ENCODE measurements around the gene RUBCNL.

Gene RUBCNL

GRCh38 chr13:46327246-46327645 lies 59.8 kb downstream of the RUBCNL start:
- TF ChIP-seq CTCF (IDR thresholded peaks at IDR 0.05) = no peak
- H3K27ac ChIP-seq = no peak overlapping the region
- intact Hi-C loops (cut with DNase I; ENCODE audit: low total_unique reads) = no loop called here

GRCh38 chr13:46324976-46325375 lies 62.1 kb downstream of the RUBCNL start:
- H3K27me3 ChIP-seq = peaks cover 0 to 2% of the 10 kb centered on the region in 2 donors
- H3K36me3 ChIP-seq = no peaks in the 10 kb centered on the region
- TF ChIP-seq CTCF (IDR thresholded peaks at IDR 0.05) = no peak
- DNase-seq = no peak
- no peaks in the 10 kb centered on the region for H3K9me3 ChIP-seq
- H3K27ac ChIP-seq = no peak overlapping the region
- intact Hi-C loops (cut with DNase I; ENCODE audit: low total_unique reads) = no loop called here
- H3K4me3 ChIP-seq = no peak overlapping the region
- no peaks in the 10 kb centered on the region for H3K4me1 ChIP-seq

More at GRCh38 chr13:46327246-46327645, 59.8 kb downstream of the RUBCNL start:
- DNase-seq = no peak
- Histone ChIP-seq H3K4me1 (no peaks in the 10 kb centered on the region), H3K27me3 (peaks cover 0 to 2% of the 10 kb centered on the region in 2 donors), H3K9me3 (no peaks in the 10 kb centered on the region), H3K36me3 (no peaks in the 10 kb centered on the region), H3K4me3 (no peak overlapping the region)

- Histone ChIP-seq H3K9me3 (no peaks in the 10 kb centered on the region), H3K36me3 (no peaks in the 10 kb centered on the region), H3K4me1 (no peaks in the 10 kb centered on the region), H3K27ac (no peak overlapping the region), H3K4me3 (no peak overlapping the region), H3K27me3 (peaks cover 0 to 2% of the 10 kb centered on the region in 2 donors)
- DNase-seq = no peak
- intact Hi-C loops (cut with DNase I; ENCODE audit: low total_unique reads) = no loop called here
- peak; percentile 59 to 61 for TF ChIP-seq CTCF (IDR thresholded peaks at IDR 0.05)
Observed at GRCh38 chr13:46321494-46322225, 65.4 kb downstream of the RUBCNL start.

- Histone ChIP-seq H3K27ac (no peak overlapping the region), H3K36me3 (no peaks in the 10 kb centered on the region), H3K27me3 (peaks cover 0 to 2% of the 10 kb centered on the region in 2 donors), H3K4me1 (no peaks in the 10 kb centered on the region), H3K4me3 (no peak overlapping the region), H3K9me3 (no peaks in the 10 kb centered on the region)
- DNase-seq = no peak
- TF ChIP-seq CTCF (IDR thresholded peaks at IDR 0.05) = no peak
- intact Hi-C loops (cut with DNase I; ENCODE audit: low total_unique reads) = no loop called here
Observed at GRCh38 chr13:46320821-46321220, 66.2 kb downstream of the RUBCNL start.

GRCh38 chr13:46320406-46320805 lies 66.6 kb downstream of the RUBCNL start:
- no peak for DNase-seq
- Histone ChIP-seq H3K4me3 (no peak overlapping the region), H3K27ac (no peak overlapping the region), H3K27me3 (peaks cover 0 to 2% of the 10 kb centered on the region in 2 donors), H3K4me1 (no peaks in the 10 kb centered on the region), H3K36me3 (no peaks in the 10 kb centered on the region), H3K9me3 (no peaks in the 10 kb centered on the region)
- TF ChIP-seq CTCF (IDR thresholded peaks at IDR 0.05) = no peak
- intact Hi-C loops (cut with DNase I; ENCODE audit: low total_unique reads) = no loop called here

Measured in tibial artery (tissue), 4 donors.